Ovary (tissue), 9 donors: Measurements from ENCODE around the gene LRIG3. TPM values are rescaled to one million over a fixed set of nuclear protein-coding genes. Genes with fewer than 3 reads are reported as not detected.

Experiments used
- DNase-seq, 5 donors: peaks; one replicate each; pipeline ENCODE4 v3.0.0-alpha.2; 2019 to 2020
- H3K27ac ChIP-seq, 2 donors: fragments of 200-600 bp; one replicate each; pipeline versions ENCODE4 v1.5.1 to v1.8.0; 2019 to 2022
- H3K27me3 ChIP-seq: fragments of 200-600 bp; one replicate; pipeline ENCODE4 v1.8.0; 2022
- H3K36me3 ChIP-seq: fragments of 200-600 bp; sonication (generic); one replicate; pipeline ENCODE4 v1.5.1; 2019
- H3K4me1 ChIP-seq: one replicate; pipeline ENCODE4 v1.8.1; 2013; ENCODE audit warnings: mild to moderate bottlenecking, moderate library complexity; ENCODE audit not compliant: insufficient read depth
- H3K4me3 ChIP-seq: fragments of 200-600 bp; sonication (generic); one replicate; pipeline ENCODE4 v1.5.1; 2017
- H3K9me3 ChIP-seq, 2 donors: fragments of 200-600 bp in 1 of 2; sonication (generic) in 1 of 2; one replicate each; pipeline versions ENCODE4 v1.5.1 to v1.8.1; 2013 to 2019; ENCODE audit warnings: mild to moderate bottlenecking in 1 of 2, moderate library complexity in 1 of 2
- EP300 ChIP-seq: sonication (generic); formaldehyde crosslinking; IDR thresholded peaks from one replicate; pipeline ENCODE4 v1.6.1; 2017; ENCODE audit warnings: antibody characterized with exemption
- POLR2A ChIP-seq: fragments of 450-650 bp; IDR thresholded peaks from one replicate; pipeline ENCODE4 v1.6.1; 2017; ENCODE audit warnings: antibody characterized with exemption, mild to moderate bottlenecking, moderate library complexity
- WGBS, 3 donors: extraction: QIAGEN DNeasy Blood & Tissue Kit in 1 of 3; methylation state at CpG; one replicate each; pipeline versions ENCODE4 v1.1.5 to v1.1.7; 2013 to 2017; 5-methylcytosine and 5-hydroxymethylcytosine counted together
- intact Hi-C, 4 donors: fragments of 100-400 bp; cut with DNase I; formaldehyde crosslinking; loops; one replicate each; pipeline versions ENCODE4 v1.11.0 to v1.15.1; 2022 to 2023
- polyA plus RNA-seq, 2 donors: library from polyadenylated mRNA; stranded (reverse); fragments of 200-250 nt in 1 of 2; fragments of 350-450 nt in 1 of 2; fragmentation: Illumina TruSeq in 1 of 2; extraction: RNeasy Lipid Tissue Mini Kit (QIAGEN cat#74804) in 1 of 2; gene quantifications; one replicate each; pipeline ENCODE4 v1.2.3, GENCODE V29; 2013 to 2014
- total RNA-seq, 7 donors: library from RNA; depleted of rRNA in 2 of 7; stranded (reverse); fragments of >200 nt in 2 of 7; fragmentation: NEBNext Ultra II Directional in 3 of 7; extraction: Animal tissue kit (Norgen Biotek cat#: 25700) in 3 of 7; gene quantifications; one replicate each; pipeline versions ENCODE4 v1.1.0 to v1.2.4, GENCODE V29; 2016 to 2023
- TF ChIP-seq, protein P1 (sequence below), 3 donors: fragments of 450-650 bp in 2 of 3; fragments of 200-600 bp in 1 of 3; IDR thresholded peaks; one replicate each; pipeline versions ENCODE4 v1.5.1 to v1.8.0; 2016 to 2022; ENCODE audit warnings: antibody characterized with exemption in 3 of 3, mild to moderate bottlenecking in 1 of 3
- donor health status: DM: no; HTN: no; CAD: no; lungs with moderate emphysema.
- donor health status: DM: no; HTN: no; CAD: no.
- donor health status: Bipolar disorder and iron deficiency.
- donor health status: DM: yes; HTN: yes; CAD: no.
- donor health status: DM: no; HTN: no; CAD: no.
- donor health status: DM: yes; HTN: yes; CAD: no.

LRIG3 gene
- total and polyA plus RNA-seq, 9 donors, result 23.4 to 59.4 (median 27.9) TPM

DNA sequence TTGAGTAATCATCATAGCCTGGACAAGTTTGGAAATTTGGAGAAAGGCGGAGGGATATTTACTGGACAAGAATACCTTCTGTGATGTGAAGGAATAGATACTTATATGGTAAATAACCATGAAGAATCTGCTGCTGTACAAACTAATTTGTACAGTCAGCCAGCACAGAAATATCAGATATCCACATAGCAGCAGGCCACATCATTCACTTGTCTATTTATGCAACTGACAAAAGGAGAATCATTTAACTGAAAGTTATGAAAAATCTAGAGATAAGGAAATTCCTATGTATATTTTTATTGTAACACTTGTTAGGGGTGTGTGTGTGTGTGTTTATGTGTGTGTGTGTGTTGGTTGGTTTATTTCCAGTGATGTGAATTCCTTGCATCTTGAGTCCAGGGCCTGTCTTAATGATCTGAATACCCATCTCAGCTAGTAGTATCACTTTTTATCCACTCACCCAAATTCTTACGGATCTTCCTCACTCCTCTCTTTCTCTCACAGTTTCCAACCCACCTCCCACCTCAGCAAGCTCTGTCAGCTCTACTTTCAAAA lies 10.5 kb upstream of the LRIG3 start:
- H3K4me3 ChIP-seq, result no peak overlapping the region
- whole genome bisulfite sequencing, 3 donors, result 93 to 96% (median 95%) methylated on average over 2 of the region's 2 CpGs
- H3K36me3 ChIP-seq, result no peaks in the 10 kb centered on the region
- DNase-seq, result no peak
- H3K27ac ChIP-seq, result no peak overlapping the region
- no peaks in the 10 kb centered on the region for H3K27me3 ChIP-seq
- no peaks in the 10 kb centered on the region for H3K4me1 ChIP-seq
- intact Hi-C loops, result no loop called here
- H3K9me3 ChIP-seq, result no peaks in the 10 kb centered on the region
- TF ChIP-seq EP300 (no peak), POLR2A (no peak)
- TF ChIP-seq, protein P1, sequence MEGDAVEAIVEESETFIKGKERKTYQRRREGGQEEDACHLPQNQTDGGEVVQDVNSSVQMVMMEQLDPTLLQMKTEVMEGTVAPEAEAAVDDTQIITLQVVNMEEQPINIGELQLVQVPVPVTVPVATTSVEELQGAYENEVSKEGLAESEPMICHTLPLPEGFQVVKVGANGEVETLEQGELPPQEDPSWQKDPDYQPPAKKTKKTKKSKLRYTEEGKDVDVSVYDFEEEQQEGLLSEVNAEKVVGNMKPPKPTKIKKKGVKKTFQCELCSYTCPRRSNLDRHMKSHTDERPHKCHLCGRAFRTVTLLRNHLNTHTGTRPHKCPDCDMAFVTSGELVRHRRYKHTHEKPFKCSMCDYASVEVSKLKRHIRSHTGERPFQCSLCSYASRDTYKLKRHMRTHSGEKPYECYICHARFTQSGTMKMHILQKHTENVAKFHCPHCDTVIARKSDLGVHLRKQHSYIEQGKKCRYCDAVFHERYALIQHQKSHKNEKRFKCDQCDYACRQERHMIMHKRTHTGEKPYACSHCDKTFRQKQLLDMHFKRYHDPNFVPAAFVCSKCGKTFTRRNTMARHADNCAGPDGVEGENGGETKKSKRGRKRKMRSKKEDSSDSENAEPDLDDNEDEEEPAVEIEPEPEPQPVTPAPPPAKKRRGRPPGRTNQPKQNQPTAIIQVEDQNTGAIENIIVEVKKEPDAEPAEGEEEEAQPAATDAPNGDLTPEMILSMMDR (IDR thresholded peaks at IDR 0.05), result no peak

DNA sequence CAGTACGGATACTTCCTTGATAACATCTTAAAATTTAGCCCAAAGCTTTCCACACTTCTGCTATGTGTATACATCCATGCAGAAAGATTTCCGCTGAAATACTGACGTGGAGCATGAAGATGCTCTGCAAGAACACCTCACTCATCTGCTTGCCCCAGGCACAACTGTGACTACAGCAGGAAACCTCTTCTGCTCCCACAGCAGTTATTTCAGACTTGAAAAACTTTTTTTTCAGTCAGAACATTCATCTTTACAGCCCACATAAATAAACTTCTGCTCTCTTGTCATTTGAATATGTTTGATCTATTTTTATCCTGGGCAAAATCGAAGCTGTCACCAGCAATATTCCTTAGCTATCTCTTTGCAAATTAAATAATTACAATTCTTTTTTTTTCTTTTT lies 6.8 kb upstream of the LRIG3 start:
- H3K36me3 ChIP-seq, result no peaks in the 10 kb centered on the region
- no peak overlapping the region for H3K27ac ChIP-seq
- no peaks in the 10 kb centered on the region for H3K4me1 ChIP-seq
- intact Hi-C loops, result no loop called here
- 93 to 95% (median 94%) methylated on average over 4 of the region's 4 CpGs for WGBS, 3 donors
- TF ChIP-seq EP300 (no peak), POLR2A (no peak)
- TF ChIP-seq, protein P1 (IDR thresholded peaks at IDR 0.05), result no peak
- H3K4me3 ChIP-seq, result no peak overlapping the region
- DNase-seq, result no peak
- H3K27me3 ChIP-seq, result no peaks in the 10 kb centered on the region
- H3K9me3 ChIP-seq, result no peaks in the 10 kb centered on the region

DNA sequence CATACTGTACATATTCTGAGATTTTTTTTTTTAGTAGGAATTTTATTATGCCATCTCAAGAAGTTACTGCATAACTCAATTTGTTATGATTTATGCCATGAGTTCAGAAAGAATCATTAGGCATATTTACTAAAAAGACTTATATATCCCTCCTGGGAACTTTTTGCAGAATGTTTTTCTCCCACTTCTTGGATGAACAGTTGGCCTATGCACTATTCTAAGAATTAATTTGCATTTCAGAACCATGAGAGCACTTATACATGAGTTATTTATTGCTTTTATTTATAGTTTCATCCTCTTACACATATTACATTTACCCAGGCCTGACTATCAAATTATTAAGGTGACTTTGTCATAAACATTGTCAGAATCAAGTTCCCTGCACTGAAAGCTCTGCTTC lies 6.3 kb upstream of the LRIG3 start:
- Histone ChIP-seq H3K4me3 (no peak overlapping the region), H3K4me1 (no peaks in the 10 kb centered on the region), H3K27me3 (no peaks in the 10 kb centered on the region), H3K27ac (no peak overlapping the region), H3K9me3 (no peaks in the 10 kb centered on the region), H3K36me3 (no peaks in the 10 kb centered on the region)
- intact Hi-C loops, result no loop called here
- TF ChIP-seq POLR2A (no peak), EP300 (no peak)
- TF ChIP-seq, protein P1 (IDR thresholded peaks at IDR 0.05), result no peak
- DNase-seq, result no peak

DNA sequence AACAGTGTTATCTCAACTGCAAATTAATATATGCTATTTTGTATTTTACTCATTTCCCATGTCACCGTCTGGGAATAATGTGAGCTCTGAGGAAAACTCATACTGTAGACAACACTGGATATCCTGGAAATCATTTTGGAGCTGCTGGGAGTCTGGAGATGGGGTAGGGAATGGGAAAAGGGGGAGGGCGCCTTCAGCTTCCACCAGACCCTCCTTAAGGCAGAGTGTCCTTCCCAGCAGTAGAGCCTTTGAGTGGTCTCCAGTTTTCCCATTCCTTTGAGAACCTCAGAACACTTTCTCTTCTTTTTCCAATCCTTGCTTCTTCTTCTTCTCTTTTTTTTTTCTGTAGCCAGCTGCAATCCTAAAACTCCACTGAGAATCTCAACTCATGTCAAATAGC lies 5.4 kb upstream of the LRIG3 start:
- intact Hi-C loops, result no loop called here
- TF ChIP-seq, protein P1 (IDR thresholded peaks at IDR 0.05), result no peak
- TF ChIP-seq POLR2A (no peak), EP300 (no peak)
- WGBS, 3 donors, result 12 to 28% (median 15%) methylated on average over 2 of the region's 2 CpGs
- no peaks in the 10 kb centered on the region for H3K4me1 ChIP-seq
- H3K27ac ChIP-seq, result no peak overlapping the region
- no peak overlapping the region for H3K4me3 ChIP-seq
- no peaks in the 10 kb centered on the region for H3K9me3 ChIP-seq
- DNase-seq, result no peak
- H3K27me3 ChIP-seq, result no peaks in the 10 kb centered on the region
- no peaks in the 10 kb centered on the region for H3K36me3 ChIP-seq
